RWPE2 (cell line): ENCODE data around the gene ASCC1.

Experiments
- ATAC-seq: fragments of 200-7000 bp; cut with Tn5 transposase; 3 replicates; pipeline ENCODE4 v1.9.1; 2021; ENCODE audit warnings: low read depth
- DNase-seq: peaks from one replicate; pipeline ENCODE4 v3.0.0-alpha.2; 2020; ENCODE audit warnings: low spot score
- H3K27ac ChIP-seq: fragments of 450-650 bp; 2 replicates; pipeline ENCODE4 v1.5.1; 2017; ENCODE audit warnings: mild to moderate bottlenecking; ENCODE audit not compliant: poor library complexity, severe bottlenecking
- H3K27me3 ChIP-seq: fragments of 250-450 bp; sonication (Bioruptor Pico); 2 replicates; pipeline ENCODE4 v1.5.1; 2021; ENCODE audit warnings: mild to moderate bottlenecking, moderate library complexity; ENCODE audit not compliant: insufficient read depth, poor library complexity, severe bottlenecking
- H3K36me3 ChIP-seq: fragments of 250-450 bp; sonication (Bioruptor Pico); 2 replicates; pipeline ENCODE4 v1.5.1; 2020; ENCODE audit warnings: low read depth, mild to moderate bottlenecking, moderate library complexity
- H3K4me1 ChIP-seq: fragments of 250-450 bp; sonication (Bioruptor Pico); 2 replicates; pipeline ENCODE4 v1.5.1; 2021; ENCODE audit warnings: mild to moderate bottlenecking, moderate library complexity; ENCODE audit not compliant: insufficient read depth, poor library complexity, severe bottlenecking
- H3K4me3 ChIP-seq: fragments of 250-450 bp; sonication (Bioruptor Pico); 2 replicates; pipeline ENCODE4 v1.5.1; 2021; ENCODE audit warnings: mild to moderate bottlenecking, moderate library complexity; ENCODE audit not compliant: severe bottlenecking
- H3K9me3 ChIP-seq: fragments of 250-450 bp; sonication (Bioruptor Pico); 2 replicates; pipeline ENCODE4 v1.5.1; 2021; ENCODE audit warnings: mild to moderate bottlenecking, moderate library complexity; ENCODE audit not compliant: severe bottlenecking
- CTCF ChIP-seq: fragments of 450-650 bp; IDR thresholded peaks from one replicate; pipeline ENCODE4 v1.5.1; 2017; ENCODE audit warnings: mild to moderate bottlenecking, moderate library complexity; ENCODE audit not compliant: poor library complexity, severe bottlenecking

ASCC1 gene

GRCh38 chr10:72123616-72124015 lies 92.5 kb downstream of the ASCC1 start:
- H3K36me3 ChIP-seq, result peaks cover 9% of the 10 kb centered on the region

GRCh38 chr10:72122221-72122620 lies 93.9 kb downstream of the ASCC1 start:
- H3K4me3 ChIP-seq, result no peak overlapping the region
- no peaks in the 10 kb centered on the region for H3K4me1 ChIP-seq
- ATAC-seq (no peak), DNase-seq (no peak)
- no peak overlapping the region for H3K27ac ChIP-seq
- no peak for TF ChIP-seq CTCF
- no peaks in the 10 kb centered on the region for H3K9me3 ChIP-seq
- no peaks in the 10 kb centered on the region for H3K27me3 ChIP-seq
- H3K36me3 ChIP-seq, result peaks cover 12% of the 10 kb centered on the region; the same call in 1 of the 2 replicates

More at GRCh38 chr10:72123616-72124015, 92.5 kb downstream of the ASCC1 start:
- Histone ChIP-seq H3K27ac (no peak overlapping the region), H3K9me3 (no peaks in the 10 kb centered on the region), H3K4me1 (no peaks in the 10 kb centered on the region), H3K4me3 (no peak overlapping the region), H3K27me3 (no peaks in the 10 kb centered on the region)
- DNase-seq (no peak), ATAC-seq (no peak)
- no peak for TF ChIP-seq CTCF

- H3K9me3 ChIP-seq, result no peaks in the 10 kb centered on the region
- H3K27ac ChIP-seq, result no peak overlapping the region
- no peak for ATAC-seq
- H3K4me1 ChIP-seq, result no peaks in the 10 kb centered on the region
- H3K27me3 ChIP-seq, result no peaks in the 10 kb centered on the region
- no peak overlapping the region for H3K4me3 ChIP-seq
- H3K36me3 ChIP-seq, result peaks cover 12% of the 10 kb centered on the region; the same call in 1 of the 2 replicates
- TF ChIP-seq CTCF, result no peak
- DNase-seq, result no peak
Measured at GRCh38 chr10:72121389-72121788, 94.7 kb downstream of the ASCC1 start.

GRCh38 chr10:72116372-72116771 lies 99.7 kb downstream of the ASCC1 start:
- no peak for TF ChIP-seq CTCF
- H3K9me3 ChIP-seq, result no peaks in the 10 kb centered on the region
- no peak for DNase-seq
- H3K36me3 ChIP-seq, result peaks cover 8% of the 10 kb centered on the region; the same call in 1 of the 2 replicates
- ATAC-seq, result no peak
- H3K27ac ChIP-seq, result no peak overlapping the region
- no peaks in the 10 kb centered on the region for H3K27me3 ChIP-seq
- H3K4me3 ChIP-seq, result no peak overlapping the region
- no peaks in the 10 kb centered on the region for H3K4me1 ChIP-seq

- H3K27me3 ChIP-seq, result no peaks in the 10 kb centered on the region
- TF ChIP-seq CTCF, result no peak
- no peak overlapping the region for H3K27ac ChIP-seq
- no peak for ATAC-seq
- H3K36me3 ChIP-seq, result peaks cover 8% of the 10 kb centered on the region; the same call in 1 of the 2 replicates
- H3K4me3 ChIP-seq, result no peak overlapping the region
- DNase-seq, result no peak
- H3K9me3 ChIP-seq, result no peaks in the 10 kb centered on the region
- peaks cover under 1% of the 10 kb centered on the region for H3K4me1 ChIP-seq
Measured at GRCh38 chr10:72114706-72115450, 101.2 kb downstream of the ASCC1 start.
